Measurements from ENCODE around the gene BCL11A.

- TF ChIP-seq POLR2AphosphoS2 (conservative IDR thresholded peaks at IDR 0.05; ENCODE audit: low read length) (no peak), POLR2A (IDR thresholded peaks at IDR 0.05; ENCODE audit: low read length) (no peak), EP300 (IDR thresholded peaks at IDR 0.05) (no peak), CHD4 (IDR thresholded peaks at IDR 0.05; ENCODE audit: borderline replicate concordance) (no peak), RNF2 (IDR thresholded peaks at IDR 0.05; ENCODE audit: borderline replicate concordance, low read depth) (no peak), RAD21 (conservative IDR thresholded peaks at IDR 0.05 in 1 of 2, IDR thresholded peaks at IDR 0.05 in 1 of 2) (no peak), CTCF (IDR thresholded peaks at IDR 0.05) (no peak), HMGXB4 (CRISPR knock-in tag; IDR thresholded peaks at IDR 0.05; ENCODE audit: borderline replicate concordance) (no peak)
Measured at GRCh38 chr2:60496956-60497355, 56.5 kb downstream of the BCL11A start.
